HEK293 (cell line): ENCODE results near the gene IQGAP3.

ENCODE experiments used
- CTCF ChIA-PET: fragments of 350-600 bp; formaldehyde crosslinking; extraction: SDS; loops from one replicate; lab custom pipeline; 2021; ENCODE audit warnings: antibody characterized with exemption; lab: Yijun Ruan, JAX
- POLR2A ChIA-PET: fragments of 300-600 bp; formaldehyde crosslinking; extraction: SDS; loops from one replicate; lab custom pipeline; 2020; ENCODE audit warnings: antibody characterized with exemption, inconsistent platforms; lab: Yijun Ruan, JAX
- H3K27ac ChIP-seq: fragments of 200-500 bp; sonication (Bioruptor generic); 2 replicates; pipeline ENCODE4 v1.5.1; 2014; ENCODE audit warnings: low read depth, low read length, control low read depth, inconsistent platforms; ENCODE audit errors: extremely low read depth
- H3K36me3 ChIP-seq, 2 experiments: fragments of 200-500 bp in 1 of 2; sonication (Bioruptor generic) in 1 of 2; 1 replicate in 1 of 2; 2 replicates in 1 of 2; pipeline ENCODE4 v1.5.1; 2014 to 2017; ENCODE audit warnings: inconsistent platforms in 2 of 2, low read length in 2 of 2; ENCODE audit not compliant: control insufficient read depth in 2 of 2, insufficient read depth in 1 of 2
- H3K4me1 ChIP-seq: fragments of 200-500 bp; sonication (Bioruptor generic); 2 replicates; pipeline ENCODE4 v1.5.1; 2014; ENCODE audit warnings: mild to moderate bottlenecking, low read length, inconsistent platforms; ENCODE audit not compliant: control insufficient read depth, insufficient read depth
- H3K4me3 ChIP-seq: 2 replicates; pipeline ENCODE4 v1.5.1; 2011; ENCODE audit warnings: low read depth, mild to moderate bottlenecking, control low read depth, low read length, moderate library complexity
- H3K9me3 ChIP-seq: fragments of 200-500 bp; sonication (Bioruptor generic); 2 replicates; pipeline ENCODE4 v1.5.1; 2014; ENCODE audit warnings: low read depth, low read length, inconsistent platforms; ENCODE audit not compliant: control insufficient read depth, insufficient read depth
- IKZF3 ChIP-seq: fragments of 450-650 bp; IDR thresholded peaks from 2 replicates; pipeline ENCODE4 v1.5.0; 2018; ENCODE audit warnings: missing biosample characterization, mild to moderate bottlenecking, missing genetic modification characterization, moderate library complexity
- OVOL3 ChIP-seq: fragments of 450-650 bp; formaldehyde crosslinking; IDR thresholded peaks from 2 replicates; pipeline ENCODE4 v1.5.1; 2016; ENCODE audit warnings: missing biosample characterization, missing genetic modification characterization
- YY2 ChIP-seq: fragments of 450-650 bp; formaldehyde crosslinking; IDR thresholded peaks from 2 replicates; pipeline ENCODE4 v1.5.1; 2016; ENCODE audit warnings: missing biosample characterization, missing genetic modification characterization
- ZBTB21 ChIP-seq: fragments of 450-650 bp; formaldehyde crosslinking; IDR thresholded peaks from 2 replicates; pipeline ENCODE4 v1.5.1; 2017; ENCODE audit warnings: missing biosample characterization, missing genetic modification characterization
- ZBTB48 ChIP-seq: fragments of 450-650 bp; formaldehyde crosslinking; IDR thresholded peaks from 2 replicates; pipeline ENCODE4 v1.5.1; 2016; ENCODE audit warnings: missing biosample characterization, missing genetic modification characterization
- ZBTB7A ChIP-seq: fragments of 450-650 bp; formaldehyde crosslinking; IDR thresholded peaks from 2 replicates; pipeline ENCODE4 v1.5.1; 2016; ENCODE audit warnings: low read depth, missing biosample characterization, missing genetic modification characterization
- ZEB2 ChIP-seq: fragments of 450-650 bp; formaldehyde crosslinking; IDR thresholded peaks from 2 replicates; pipeline ENCODE4 v1.5.1; 2016; ENCODE audit warnings: missing biosample characterization, missing genetic modification characterization
- ZNF146 ChIP-seq: fragments of 450-650 bp; formaldehyde crosslinking; IDR thresholded peaks from 2 replicates; pipeline ENCODE4 v1.5.1; 2016; ENCODE audit warnings: missing biosample characterization, missing genetic modification characterization
- ZNF174 ChIP-seq: fragments of 450-650 bp; formaldehyde crosslinking; IDR thresholded peaks from 2 replicates; pipeline ENCODE4 v1.5.0; 2017; ENCODE audit warnings: missing biosample characterization, mild to moderate bottlenecking, missing genetic modification characterization
- ZNF19 ChIP-seq: fragments of 450-650 bp; formaldehyde crosslinking; IDR thresholded peaks from 2 replicates; pipeline ENCODE4; 2016; ENCODE audit warnings: missing biosample characterization, missing genetic modification characterization, low read depth
- ZNF2 ChIP-seq: fragments of 450-650 bp; formaldehyde crosslinking; IDR thresholded peaks from 2 replicates; pipeline ENCODE4 v1.5.1; 2016; ENCODE audit warnings: missing biosample characterization, missing genetic modification characterization
- ZNF335 ChIP-seq: fragments of 450-650 bp; formaldehyde crosslinking; conservative IDR thresholded peaks from 2 replicates; pipeline ENCODE4 v1.5.1; 2016; ENCODE audit warnings: missing biosample characterization, missing genetic modification characterization
- ZNF654 ChIP-seq: fragments of 450-650 bp; formaldehyde crosslinking; IDR thresholded peaks from 2 replicates; pipeline ENCODE4 v1.5.1; 2016; ENCODE audit warnings: low read depth, missing biosample characterization, missing genetic modification characterization
- ZNF658 ChIP-seq: fragments of 450-650 bp; formaldehyde crosslinking; IDR thresholded peaks from 2 replicates; pipeline ENCODE4; 2016; ENCODE audit warnings: missing biosample characterization, missing genetic modification characterization
- ZNF660 ChIP-seq: fragments of 450-650 bp; IDR thresholded peaks from 2 replicates; pipeline ENCODE4 v1.5.1; 2018; ENCODE audit warnings: missing biosample characterization, mild to moderate bottlenecking, missing genetic modification characterization
- ZSCAN16 ChIP-seq: fragments of 450-650 bp; formaldehyde crosslinking; IDR thresholded peaks from 2 replicates; pipeline ENCODE4 v1.5.1; 2016; ENCODE audit warnings: missing biosample characterization, missing genetic modification characterization
- TF ChIP-seq, protein P1 (sequence below): fragments of 450-650 bp; formaldehyde crosslinking; IDR thresholded peaks from 2 replicates; pipeline ENCODE4 v1.5.1; 2016; ENCODE audit warnings: missing biosample characterization, missing genetic modification characterization
- TF ChIP-seq, protein P2 (sequence below): fragments of 450-650 bp; formaldehyde crosslinking; IDR thresholded peaks from 2 replicates; pipeline ENCODE4 v1.5.1; 2016; ENCODE audit warnings: missing biosample characterization, missing genetic modification characterization
- TF ChIP-seq, protein P3 (sequence below): fragments of 450-650 bp; formaldehyde crosslinking; IDR thresholded peaks from 2 replicates; pipeline ENCODE4 v1.5.1; 2016; ENCODE audit warnings: missing biosample characterization, missing genetic modification characterization, low read depth
- TF ChIP-seq, protein P4 (sequence below): fragments of 450-650 bp; formaldehyde crosslinking; conservative IDR thresholded peaks from 2 replicates; pipeline ENCODE4 v1.5.1; 2016; ENCODE audit warnings: low read depth, missing biosample characterization, missing genetic modification characterization
- TF ChIP-seq, protein P5 (sequence below): fragments of 450-650 bp; formaldehyde crosslinking; IDR thresholded peaks from 2 replicates; pipeline ENCODE4 v1.5.1; 2016; ENCODE audit warnings: missing biosample characterization, missing genetic modification characterization
- TF ChIP-seq, protein P6 (sequence below): fragments of 450-650 bp; formaldehyde crosslinking; IDR thresholded peaks from 2 replicates; pipeline ENCODE4 v1.5.1; 2016; ENCODE audit warnings: missing biosample characterization, missing genetic modification characterization

The IQGAP3 gene

DNA sequence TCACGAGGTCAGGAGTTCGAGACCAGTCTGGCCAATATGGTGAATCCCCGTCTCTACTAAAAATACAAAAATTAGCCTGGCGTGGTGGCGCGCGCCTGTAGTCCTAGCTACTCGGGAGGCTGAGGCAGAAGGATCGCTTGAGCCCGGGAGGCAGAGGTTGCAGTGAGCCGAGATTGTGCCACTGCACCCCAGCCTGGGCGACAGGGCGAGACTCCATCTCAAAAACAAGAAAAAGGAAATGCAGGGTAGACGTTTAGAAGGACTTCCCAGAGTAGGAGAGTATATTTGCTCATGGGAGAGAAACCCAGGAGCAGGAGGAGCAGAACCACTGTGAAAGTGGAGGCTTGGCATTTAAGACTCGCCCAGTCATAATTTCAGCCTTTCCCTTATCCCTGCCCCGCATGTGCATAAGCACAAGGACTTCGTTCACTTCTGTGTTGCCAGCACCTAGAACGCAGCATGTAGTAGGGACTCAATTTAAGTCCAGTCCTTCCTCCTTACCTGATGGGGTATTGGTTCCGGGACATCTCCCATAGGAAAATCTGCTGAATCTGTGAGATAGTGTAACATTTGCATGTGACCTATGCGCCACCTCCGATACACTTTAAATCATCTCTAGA, 66.6 kb downstream of the IQGAP3 start (continued):
- TF ChIP-seq, protein P1, sequence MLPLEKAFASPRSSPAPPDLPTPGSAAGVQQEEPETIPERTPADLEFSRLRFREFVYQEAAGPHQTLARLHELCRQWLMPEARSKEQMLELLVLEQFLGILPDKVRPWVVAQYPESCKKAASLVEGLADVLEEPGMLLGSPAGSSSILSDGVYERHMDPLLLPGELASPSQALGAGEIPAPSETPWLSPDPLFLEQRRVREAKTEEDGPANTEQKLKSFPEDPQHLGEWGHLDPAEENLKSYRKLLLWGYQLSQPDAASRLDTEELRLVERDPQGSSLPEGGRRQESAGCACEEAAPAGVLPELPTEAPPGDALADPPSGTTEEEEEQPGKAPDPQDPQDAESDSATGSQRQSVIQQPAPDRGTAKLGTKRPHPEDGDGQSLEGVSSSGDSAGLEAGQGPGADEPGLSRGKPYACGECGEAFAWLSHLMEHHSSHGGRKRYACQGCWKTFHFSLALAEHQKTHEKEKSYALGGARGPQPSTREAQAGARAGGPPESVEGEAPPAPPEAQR (tag by site-specific recombination), result no peak
- 0 out of 2 replicates have a peak, but pooled peaks have one; percentile 12 for TF ChIP-seq YY2
- no peak for TF ChIP-seq ZSCAN16
- TF ChIP-seq ZBTB7A (tag by site-specific recombination), result no peak
- TF ChIP-seq ZNF19 (tag by site-specific recombination), result no peak
- TF ChIP-seq, protein P2, sequence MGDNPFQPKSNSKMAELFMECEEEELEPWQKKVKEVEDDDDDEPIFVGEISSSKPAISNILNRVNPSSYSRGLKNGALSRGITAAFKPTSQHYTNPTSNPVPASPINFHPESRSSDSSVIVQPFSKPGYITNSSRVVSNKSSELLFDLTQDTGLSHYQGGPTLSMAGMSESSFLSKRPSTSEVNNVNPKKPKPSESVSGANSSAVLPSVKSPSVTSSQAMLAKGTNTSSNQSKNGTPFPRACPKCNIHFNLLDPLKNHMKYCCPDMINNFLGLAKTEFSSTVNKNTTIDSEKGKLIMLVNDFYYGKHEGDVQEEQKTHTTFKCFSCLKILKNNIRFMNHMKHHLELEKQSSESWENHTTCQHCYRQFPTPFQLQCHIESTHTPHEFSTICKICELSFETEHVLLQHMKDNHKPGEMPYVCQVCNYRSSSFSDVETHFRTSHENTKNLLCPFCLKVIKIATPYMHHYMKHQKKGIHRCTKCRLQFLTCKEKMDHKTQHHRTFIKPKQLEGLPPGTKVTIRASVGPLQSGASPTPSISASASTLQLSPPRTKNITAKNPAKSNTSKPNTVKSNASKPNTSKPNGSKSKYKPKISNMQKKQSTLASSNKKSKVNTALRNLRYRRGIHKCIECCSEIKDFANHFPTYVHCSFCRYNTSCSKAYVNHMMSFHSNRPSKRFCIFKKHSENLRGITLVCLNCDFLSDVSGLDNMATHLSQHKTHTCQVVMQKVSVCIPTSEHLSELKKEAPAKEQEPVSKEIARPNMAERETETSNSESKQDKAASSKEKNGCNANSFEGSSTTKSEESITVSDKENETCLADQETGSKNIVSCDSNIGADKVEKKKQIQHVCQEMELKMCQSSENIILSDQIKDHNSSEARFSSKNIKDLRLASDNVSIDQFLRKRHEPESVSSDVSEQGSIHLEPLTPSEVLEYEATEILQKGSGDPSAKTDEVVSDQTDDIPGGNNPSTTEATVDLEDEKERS (tag by site-specific recombination), result peak; percentile 88
- no peak for TF ChIP-seq OVOL3 (tag by site-specific recombination)
- TF ChIP-seq, protein P3, sequence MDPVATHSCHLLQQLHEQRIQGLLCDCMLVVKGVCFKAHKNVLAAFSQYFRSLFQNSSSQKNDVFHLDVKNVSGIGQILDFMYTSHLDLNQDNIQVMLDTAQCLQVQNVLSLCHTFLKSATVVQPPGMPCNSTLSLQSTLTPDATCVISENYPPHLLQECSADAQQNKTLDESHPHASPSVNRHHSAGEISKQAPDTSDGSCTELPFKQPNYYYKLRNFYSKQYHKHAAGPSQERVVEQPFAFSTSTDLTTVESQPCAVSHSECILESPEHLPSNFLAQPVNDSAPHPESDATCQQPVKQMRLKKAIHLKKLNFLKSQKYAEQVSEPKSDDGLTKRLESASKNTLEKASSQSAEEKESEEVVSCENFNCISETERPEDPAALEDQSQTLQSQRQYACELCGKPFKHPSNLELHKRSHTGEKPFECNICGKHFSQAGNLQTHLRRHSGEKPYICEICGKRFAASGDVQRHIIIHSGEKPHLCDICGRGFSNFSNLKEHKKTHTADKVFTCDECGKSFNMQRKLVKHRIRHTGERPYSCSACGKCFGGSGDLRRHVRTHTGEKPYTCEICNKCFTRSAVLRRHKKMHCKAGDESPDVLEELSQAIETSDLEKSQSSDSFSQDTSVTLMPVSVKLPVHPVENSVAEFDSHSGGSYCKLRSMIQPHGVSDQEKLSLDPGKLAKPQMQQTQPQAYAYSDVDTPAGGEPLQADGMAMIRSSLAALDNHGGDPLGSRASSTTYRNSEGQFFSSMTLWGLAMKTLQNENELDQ, result no peak
- TF ChIP-seq ZNF658, result no peak

DNA sequence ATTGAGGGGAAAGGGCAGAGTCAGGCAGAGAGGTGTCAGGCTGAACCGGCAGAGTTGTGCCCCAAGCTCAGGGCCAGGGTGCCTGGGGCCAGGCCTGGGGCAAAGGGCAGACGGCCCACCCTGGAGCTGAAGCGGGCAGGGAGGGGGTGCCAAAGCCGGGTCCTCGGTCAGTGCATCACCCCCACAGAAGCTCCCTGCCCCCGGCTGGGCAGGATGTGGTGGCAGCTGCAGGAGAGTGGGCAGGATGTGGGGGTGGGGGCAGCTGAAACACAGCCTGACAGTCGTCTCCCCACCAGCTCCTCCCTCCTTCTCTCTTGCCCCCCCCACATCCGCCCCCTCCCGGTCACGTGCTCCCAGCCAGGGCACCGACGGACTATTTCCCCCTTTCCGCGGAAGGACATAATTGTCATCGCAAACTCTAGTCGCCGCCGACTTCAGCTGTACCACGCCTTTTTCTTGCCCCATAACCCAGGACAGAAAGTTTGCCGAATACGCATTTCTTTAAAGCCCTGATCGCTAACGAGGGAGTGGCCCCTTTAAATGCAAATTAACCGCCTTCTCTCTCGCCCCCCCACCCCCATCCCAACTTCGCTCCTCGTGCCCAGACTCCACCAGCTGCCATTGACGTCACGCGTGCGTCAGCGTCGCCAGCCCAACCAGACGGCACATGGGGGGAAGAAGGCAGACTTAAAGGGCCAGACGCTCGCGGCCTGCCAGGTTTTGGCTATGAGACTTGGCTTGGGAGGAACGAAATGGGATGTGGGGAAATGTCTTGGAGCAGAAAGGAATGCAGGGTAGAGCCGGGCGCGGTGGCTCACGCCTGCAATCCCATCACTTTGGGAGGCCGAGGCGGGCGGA, 67.3 kb downstream of the IQGAP3 start:
- peak overlapping the region; percentile 42 for H3K4me3 ChIP-seq
- H3K4me1 ChIP-seq, result no peaks in the 10 kb centered on the region
- ChIA-PET CTCF (interaction anchor here (0.6 to 1.3 kb wide), 8 partner anchors 15 to 528 kb away, joined by 3 to 4 read pairs (median 3); no protein-coding TSS in a partner anchor), POLR2A (interaction anchor here (0.5 to 1.6 kb wide), 11 partner anchors 11 to 1309 kb away, joined by 3 to 7 read pairs (median 4); partner anchors contain the start of gene NAXE)
- no peaks in the 10 kb centered on the region for H3K9me3 ChIP-seq
- no peaks in the 10 kb centered on the region for H3K36me3 ChIP-seq
- H3K27ac ChIP-seq, result no peak overlapping the region
- TF ChIP-seq ZNF2 (tag by site-specific recombination) (peak; percentile 71), ZEB2 (tag by site-specific recombination) (peak; percentile 95), ZNF174 (tag by site-specific recombination) (no peak), ZNF654 (tag by site-specific recombination) (no peak), ZBTB48 (tag by site-specific recombination) (peak; percentile 91), ZNF660 (tag by site-specific recombination) (0 out of 2 replicates have a peak, but pooled peaks have one; percentile 68), ZNF335 (tag by site-specific recombination) (peak; percentile 97), IKZF3 (tag by site-specific recombination) (peak; percentile 55; the same call in 1 of the 2 replicates), ZNF146 (tag by site-specific recombination) (0 out of 2 replicates have a peak, but pooled peaks have one; percentile 36), ZBTB21 (tag by site-specific recombination) (peak; percentile 99)
- TF ChIP-seq, protein P4, sequence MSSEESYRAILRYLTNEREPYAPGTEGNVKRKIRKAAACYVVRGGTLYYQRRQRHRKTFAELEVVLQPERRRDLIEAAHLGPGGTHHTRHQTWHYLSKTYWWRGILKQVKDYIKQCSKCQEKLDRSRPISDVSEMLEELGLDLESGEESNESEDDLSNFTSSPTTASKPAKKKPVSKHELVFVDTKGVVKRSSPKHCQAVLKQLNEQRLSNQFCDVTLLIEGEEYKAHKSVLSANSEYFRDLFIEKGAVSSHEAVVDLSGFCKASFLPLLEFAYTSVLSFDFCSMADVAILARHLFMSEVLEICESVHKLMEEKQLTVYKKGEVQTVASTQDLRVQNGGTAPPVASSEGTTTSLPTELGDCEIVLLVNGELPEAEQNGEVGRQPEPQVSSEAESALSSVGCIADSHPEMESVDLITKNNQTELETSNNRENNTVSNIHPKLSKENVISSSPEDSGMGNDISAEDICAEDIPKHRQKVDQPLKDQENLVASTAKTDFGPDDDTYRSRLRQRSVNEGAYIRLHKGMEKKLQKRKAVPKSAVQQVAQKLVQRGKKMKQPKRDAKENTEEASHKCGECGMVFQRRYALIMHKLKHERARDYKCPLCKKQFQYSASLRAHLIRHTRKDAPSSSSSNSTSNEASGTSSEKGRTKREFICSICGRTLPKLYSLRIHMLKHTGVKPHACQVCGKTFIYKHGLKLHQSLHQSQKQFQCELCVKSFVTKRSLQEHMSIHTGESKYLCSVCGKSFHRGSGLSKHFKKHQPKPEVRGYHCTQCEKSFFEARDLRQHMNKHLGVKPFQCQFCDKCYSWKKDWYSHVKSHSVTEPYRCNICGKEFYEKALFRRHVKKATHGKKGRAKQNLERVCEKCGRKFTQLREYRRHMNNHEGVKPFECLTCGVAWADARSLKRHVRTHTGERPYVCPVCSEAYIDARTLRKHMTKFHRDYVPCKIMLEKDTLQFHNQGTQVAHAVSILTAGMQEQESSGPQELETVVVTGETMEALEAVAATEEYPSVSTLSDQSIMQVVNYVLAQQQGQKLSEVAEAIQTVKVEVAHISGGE, result peak; percentile 46
- TF ChIP-seq, protein P5, sequence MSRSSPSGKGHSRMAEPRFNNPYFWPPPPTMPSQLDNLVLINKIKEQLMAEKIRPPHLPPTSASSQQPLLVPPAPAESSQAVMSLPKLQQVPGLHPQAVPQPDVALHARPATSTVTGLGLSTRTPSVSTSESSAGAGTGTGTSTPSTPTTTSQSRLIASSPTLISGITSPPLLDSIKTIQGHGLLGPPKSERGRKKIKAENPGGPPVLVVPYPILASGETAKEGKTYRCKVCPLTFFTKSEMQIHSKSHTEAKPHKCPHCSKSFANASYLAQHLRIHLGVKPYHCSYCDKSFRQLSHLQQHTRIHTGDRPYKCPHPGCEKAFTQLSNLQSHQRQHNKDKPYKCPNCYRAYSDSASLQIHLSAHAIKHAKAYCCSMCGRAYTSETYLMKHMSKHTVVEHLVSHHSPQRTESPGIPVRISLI (tag by site-specific recombination), result no peak
- TF ChIP-seq, protein P6, sequence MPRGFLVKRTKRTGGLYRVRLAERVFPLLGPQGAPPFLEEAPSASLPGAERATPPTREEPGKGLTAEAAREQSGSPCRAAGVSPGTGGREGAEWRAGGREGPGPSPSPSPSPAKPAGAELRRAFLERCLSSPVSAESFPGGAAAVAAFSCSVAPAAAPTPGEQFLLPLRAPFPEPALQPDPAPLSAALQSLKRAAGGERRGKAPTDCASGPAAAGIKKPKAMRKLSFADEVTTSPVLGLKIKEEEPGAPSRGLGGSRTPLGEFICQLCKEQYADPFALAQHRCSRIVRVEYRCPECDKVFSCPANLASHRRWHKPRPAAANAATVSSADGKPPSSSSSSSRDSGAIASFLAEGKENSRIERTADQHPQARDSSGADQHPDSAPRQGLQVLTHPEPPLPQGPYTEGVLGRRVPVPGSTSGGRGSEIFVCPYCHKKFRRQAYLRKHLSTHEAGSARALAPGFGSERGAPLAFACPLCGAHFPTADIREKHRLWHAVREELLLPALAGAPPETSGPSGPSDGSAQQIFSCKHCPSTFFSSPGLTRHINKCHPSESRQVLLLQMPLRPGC (tag by site-specific recombination), result peak; percentile 83
